NCI-H2081 (cell line): Measurements from ENCODE around the gene SYCP2L.

Source experiments
- DNase-seq, 2 experiments: peaks; one replicate each; lab custom pipeline; 2025; lab: John Stamatoyannopoulos, UW

SYCP2L gene

GRCh38 chr6:11008821-11009220 is 122.0 kb downstream of the SYCP2L start:
- no peak for DNase-seq

GRCh38 chr6:11009353-11009752 is 122.5 kb downstream of the SYCP2L start:
- DNase-seq: no peak

GRCh38 chr6:11011787-11012234 is 125.0 kb downstream of the SYCP2L start:
- DNase-seq: no peak

- DNase-seq: no peak
Observed at GRCh38 chr6:11012295-11012754, 125.5 kb downstream of the SYCP2L start.

- DNase-seq: no peak
Observed at GRCh38 chr6:11012976-11013720, 126.3 kb downstream of the SYCP2L start.

- DNase-seq: no peak
Observed at GRCh38 chr6:11013721-11014070, 126.8 kb downstream of the SYCP2L start.

- DNase-seq: no peak
Observed at GRCh38 chr6:11015102-11015501, 128.2 kb downstream of the SYCP2L start.

GRCh38 chr6:11016452-11016851 is 129.6 kb downstream of the SYCP2L start:
- no peak for DNase-seq

GRCh38 chr6:11017090-11017489 is 130.2 kb downstream of the SYCP2L start:
- no peak for DNase-seq

- DNase-seq: no peak
Observed at GRCh38 chr6:11018225-11018624, 131.4 kb downstream of the SYCP2L start.

- peak in 1 of 2 experiments; percentile 46 for DNase-seq
Observed at GRCh38 chr6:11021003-11021402, 134.2 kb downstream of the SYCP2L start.

- no peak for DNase-seq
Observed at GRCh38 chr6:11021714-11022113, 134.9 kb downstream of the SYCP2L start.

GRCh38 chr6:11023032-11023431 is 136.2 kb downstream of the SYCP2L start:
- DNase-seq: no peak
